ENCODE data around the gene RGS12. TPM values are rescaled to one million over a fixed set of nuclear protein-coding genes. Genes with fewer than 3 reads are reported as not detected.

Gene RGS12
- total RNA-seq, 1 donor from 2014 or later = 13.4 TPM

DNA sequence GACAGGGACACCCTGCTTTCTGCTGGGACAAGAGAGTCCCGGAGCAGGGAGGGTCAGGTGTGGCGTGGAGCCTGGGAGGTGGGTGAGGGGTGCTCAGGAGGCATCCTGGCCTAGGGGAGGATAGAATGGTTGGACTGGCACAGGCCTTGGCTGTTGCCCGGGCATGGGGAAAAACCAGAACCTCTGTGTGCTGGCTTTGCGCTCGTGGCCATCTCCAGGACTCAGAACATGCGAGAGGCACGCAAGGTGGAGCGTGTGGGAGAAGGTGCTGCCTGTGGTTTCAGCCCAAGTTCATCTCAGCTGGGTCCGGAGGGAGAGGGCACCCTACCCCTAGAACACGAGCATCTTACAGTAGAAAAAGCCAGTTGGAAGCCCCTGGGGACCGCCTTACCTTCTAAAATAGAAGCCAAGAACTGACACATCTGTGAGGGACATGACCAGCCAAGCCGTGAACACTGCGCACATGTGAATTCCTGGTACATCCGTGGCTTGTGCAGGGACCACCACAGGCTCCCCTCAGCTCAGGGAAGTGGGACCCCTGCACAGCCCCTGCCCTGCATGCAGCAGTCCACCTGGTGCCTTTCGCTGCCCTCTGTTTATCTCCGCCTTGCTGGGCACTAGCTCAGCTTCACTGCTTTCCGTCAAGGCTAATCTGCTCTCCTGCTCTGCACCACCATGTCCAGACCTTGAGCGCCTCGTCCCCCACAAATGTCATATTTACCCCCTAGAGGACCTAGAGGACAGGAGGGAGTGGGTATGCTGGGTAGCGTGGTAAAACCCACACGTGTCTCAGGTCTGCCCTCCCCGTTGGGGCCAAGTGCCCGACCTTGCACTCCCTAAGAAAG lies 30.4 kb upstream of the RGS12 start:
- Histone ChIP-seq H3K36me3 (no peaks in the 10 kb centered on the region), H3K27ac (replicated peaks) (no peak overlapping the region), H3K9me3 (replicated peaks) (no peaks in the 10 kb centered on the region), H3K4me3 (no peak overlapping the region), H3K4me1 (no peaks in the 10 kb centered on the region), H3K27me3 (ENCODE audit: low read depth) (no peaks in the 10 kb centered on the region)
- no peak for DNase-seq
- intact Hi-C loops (cut with micrococcal nuclease) = no loop called here
- TF ChIP-seq, protein P1, sequence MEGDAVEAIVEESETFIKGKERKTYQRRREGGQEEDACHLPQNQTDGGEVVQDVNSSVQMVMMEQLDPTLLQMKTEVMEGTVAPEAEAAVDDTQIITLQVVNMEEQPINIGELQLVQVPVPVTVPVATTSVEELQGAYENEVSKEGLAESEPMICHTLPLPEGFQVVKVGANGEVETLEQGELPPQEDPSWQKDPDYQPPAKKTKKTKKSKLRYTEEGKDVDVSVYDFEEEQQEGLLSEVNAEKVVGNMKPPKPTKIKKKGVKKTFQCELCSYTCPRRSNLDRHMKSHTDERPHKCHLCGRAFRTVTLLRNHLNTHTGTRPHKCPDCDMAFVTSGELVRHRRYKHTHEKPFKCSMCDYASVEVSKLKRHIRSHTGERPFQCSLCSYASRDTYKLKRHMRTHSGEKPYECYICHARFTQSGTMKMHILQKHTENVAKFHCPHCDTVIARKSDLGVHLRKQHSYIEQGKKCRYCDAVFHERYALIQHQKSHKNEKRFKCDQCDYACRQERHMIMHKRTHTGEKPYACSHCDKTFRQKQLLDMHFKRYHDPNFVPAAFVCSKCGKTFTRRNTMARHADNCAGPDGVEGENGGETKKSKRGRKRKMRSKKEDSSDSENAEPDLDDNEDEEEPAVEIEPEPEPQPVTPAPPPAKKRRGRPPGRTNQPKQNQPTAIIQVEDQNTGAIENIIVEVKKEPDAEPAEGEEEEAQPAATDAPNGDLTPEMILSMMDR (IDR thresholded peaks at IDR 0.05; ENCODE audit: borderline replicate concordance) = no peak

DNA sequence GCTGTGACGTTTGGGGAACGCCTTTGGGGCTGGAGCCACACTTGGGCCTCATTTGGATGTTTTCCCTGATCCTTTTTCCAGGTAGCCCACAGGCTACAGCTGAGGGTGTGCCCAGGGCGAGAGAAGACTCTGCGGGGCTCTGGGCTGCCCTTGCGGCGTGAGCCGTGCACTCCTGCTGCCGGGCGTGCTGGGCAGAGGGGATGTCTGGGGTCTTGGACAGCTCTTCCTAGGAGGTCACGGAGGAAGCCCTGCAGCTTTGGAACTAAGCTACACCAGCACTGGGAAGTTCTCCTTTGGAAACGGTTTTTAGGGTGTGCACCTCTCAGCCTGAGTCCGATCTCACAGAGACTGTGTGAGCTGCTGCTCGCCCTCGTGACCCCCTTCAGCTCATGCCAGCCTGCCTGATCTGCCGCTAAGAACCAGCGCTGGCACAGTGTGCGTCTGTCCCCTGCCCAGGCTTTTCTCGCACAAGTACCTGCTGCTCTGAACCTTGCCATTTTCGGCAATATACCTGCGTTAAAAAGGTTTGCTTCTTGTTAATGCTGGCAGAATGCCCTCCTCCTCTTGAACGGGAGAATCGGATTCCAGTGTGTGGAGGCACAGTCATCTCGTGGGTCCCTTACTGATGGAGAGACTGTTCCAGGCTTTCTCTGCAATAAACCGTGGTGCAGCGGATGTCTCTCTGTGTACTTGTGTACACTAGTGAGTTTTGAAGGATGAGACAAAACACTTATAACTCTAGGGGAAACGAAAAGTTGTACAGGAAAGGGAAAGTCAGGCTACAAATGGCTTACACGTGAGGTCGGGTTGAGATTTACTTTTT lies 29.6 kb upstream of the RGS12 start:
- Histone ChIP-seq H3K9me3 (replicated peaks) (no peaks in the 10 kb centered on the region), H3K4me3 (no peak overlapping the region), H3K4me1 (no peaks in the 10 kb centered on the region), H3K27me3 (ENCODE audit: low read depth) (no peaks in the 10 kb centered on the region), H3K36me3 (no peaks in the 10 kb centered on the region), H3K27ac (replicated peaks) (no peak overlapping the region)
- TF ChIP-seq, protein P1 (IDR thresholded peaks at IDR 0.05; ENCODE audit: borderline replicate concordance) = no peak
- no peak for DNase-seq
- intact Hi-C loops (cut with micrococcal nuclease) = no loop called here

DNA sequence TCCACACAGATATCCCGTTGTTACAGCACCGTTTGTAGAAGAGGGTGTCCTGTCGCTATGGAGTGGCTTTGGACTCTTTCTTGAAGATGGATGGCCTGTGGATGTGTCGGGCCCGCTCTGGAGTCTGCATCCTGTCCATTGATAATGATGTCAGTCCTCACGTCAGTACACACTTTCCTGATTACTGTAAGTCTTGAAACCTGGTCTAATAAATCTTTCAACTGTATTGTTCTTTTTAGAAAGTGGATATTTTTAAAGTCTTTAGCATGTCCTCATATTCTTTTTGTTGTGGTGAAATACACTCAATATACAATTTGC lies 29.0 kb upstream of the RGS12 start:
- DNase-seq = no peak
- TF ChIP-seq, protein P1 (IDR thresholded peaks at IDR 0.05; ENCODE audit: borderline replicate concordance) = no peak

DNA sequence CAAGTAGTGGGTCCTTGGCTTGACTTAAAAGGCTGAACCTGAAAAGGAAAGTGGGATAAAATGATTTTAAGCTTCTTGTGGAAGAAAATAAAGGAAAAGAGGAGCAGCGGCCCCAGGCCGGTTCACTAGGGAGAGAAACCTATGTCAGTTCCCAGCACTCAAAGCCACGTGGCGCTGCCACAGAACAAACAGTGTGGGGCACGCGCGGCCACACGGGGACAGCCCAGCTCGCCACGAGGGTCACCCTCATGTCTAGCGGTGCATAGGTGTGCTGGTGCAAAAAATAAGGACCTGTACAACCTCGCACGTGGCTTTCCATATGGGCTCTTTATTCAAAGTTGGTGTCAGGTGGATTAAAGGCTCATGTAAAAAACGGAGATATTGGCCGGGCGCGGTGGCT lies 26.7 kb upstream of the RGS12 start:
- intact Hi-C loops (cut with micrococcal nuclease) = no loop called here
- Histone ChIP-seq H3K9me3 (replicated peaks) (no peaks in the 10 kb centered on the region), H3K4me3 (no peak overlapping the region), H3K27me3 (ENCODE audit: low read depth) (no peaks in the 10 kb centered on the region), H3K4me1 (peaks cover 18% of the 10 kb centered on the region), H3K36me3 (no peaks in the 10 kb centered on the region), H3K27ac (replicated peaks) (no peak overlapping the region)
- TF ChIP-seq, protein P1 (IDR thresholded peaks at IDR 0.05; ENCODE audit: borderline replicate concordance) = no peak
- no peak for DNase-seq

More for the DNA sequence above, 29.0 kb upstream of the RGS12 start:
- no peak overlapping the region for H3K27ac ChIP-seq (replicated peaks)
- H3K9me3 ChIP-seq (replicated peaks) = no peaks in the 10 kb centered on the region
- no peak overlapping the region for H3K4me3 ChIP-seq
- no peaks in the 10 kb centered on the region for H3K4me1 ChIP-seq
- intact Hi-C loops (cut with micrococcal nuclease) = no loop called here
- no peaks in the 10 kb centered on the region for H3K36me3 ChIP-seq
- H3K27me3 ChIP-seq (ENCODE audit: low read depth) = no peaks in the 10 kb centered on the region

DNA sequence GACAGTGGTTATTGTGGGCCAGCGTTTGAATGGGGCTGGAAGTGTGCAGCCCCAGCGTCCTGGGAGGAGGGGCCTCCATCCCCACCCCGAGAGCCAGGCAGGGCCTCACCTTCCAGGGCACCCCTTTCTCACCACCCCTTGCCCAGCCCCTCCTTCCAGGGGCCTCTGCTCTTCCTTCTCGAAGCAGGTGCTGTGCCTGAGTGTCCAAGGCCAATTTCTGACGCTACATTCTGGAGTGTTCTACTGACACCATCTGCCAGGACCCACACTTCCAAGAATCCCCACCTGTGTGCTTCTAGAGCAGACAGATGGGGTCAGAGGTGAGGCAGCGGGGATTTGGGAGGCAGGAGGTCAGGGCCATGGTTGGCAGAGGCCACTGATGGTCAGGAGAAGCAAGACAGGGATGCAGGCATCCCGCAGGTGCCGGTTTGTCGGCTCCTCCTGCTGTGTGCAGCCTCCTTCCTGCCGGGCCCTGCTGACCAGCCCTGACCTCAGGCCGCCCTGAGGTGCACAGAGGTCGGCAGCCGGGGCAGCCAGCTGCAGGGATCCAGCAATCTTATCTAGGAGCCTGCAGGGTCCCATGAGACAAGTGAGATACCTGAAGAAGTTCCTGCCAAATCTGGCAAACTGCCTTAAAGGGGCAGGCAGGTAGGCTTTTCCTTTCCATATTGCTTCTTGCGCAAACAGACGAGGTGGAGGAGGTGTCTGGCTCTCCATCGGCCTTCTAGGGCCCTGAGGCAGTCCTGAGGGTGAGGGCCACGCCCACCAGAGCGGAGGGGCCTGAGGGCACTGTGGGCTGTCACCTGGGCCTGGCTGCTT lies 25.0 kb upstream of the RGS12 start:
- no peaks in the 10 kb centered on the region for H3K36me3 ChIP-seq
- TF ChIP-seq, protein P1 (IDR thresholded peaks at IDR 0.05; ENCODE audit: borderline replicate concordance) = no peak
- intact Hi-C loops (cut with micrococcal nuclease) = no loop called here
- peaks cover under 1% of the 10 kb centered on the region for H3K9me3 ChIP-seq (replicated peaks)
- no peak overlapping the region for H3K27ac ChIP-seq (replicated peaks)
- peaks cover 18% of the 10 kb centered on the region for H3K4me1 ChIP-seq
- H3K4me3 ChIP-seq = no peak overlapping the region
- no peaks in the 10 kb centered on the region for H3K27me3 ChIP-seq (ENCODE audit: low read depth)
- no peak for DNase-seq

All from left ventricle myocardium inferior (tissue), 1 donor.